HL-60 (cell line): ENCODE data around the gene ZNF214.

Source experiments
- DNase-seq, 2 experiments: peaks; one replicate each; pipeline ENCODE4 v3.0.0-alpha.2; 2010 to 2020; ENCODE audit warnings: low read depth in 1 of 2, low spot score in 1 of 2
- H3K27ac ChIP-seq: fragments of 250-450 bp; sonication (Bioruptor Pico); replicated peaks from 2 replicates; pipeline ENCODE4 v1.5.1; 2020; ENCODE audit warnings: mild to moderate bottlenecking, moderate library complexity
- H3K27me3 ChIP-seq: fragments of 250-450 bp; sonication (Bioruptor Pico); 2 replicates; pipeline ENCODE4 v1.5.1; 2021; ENCODE audit warnings: mild to moderate bottlenecking, moderate library complexity; ENCODE audit not compliant: insufficient read depth, poor library complexity, severe bottlenecking
- H3K4me3 ChIP-seq: replicated peaks from 2 replicates; pipeline ENCODE4 v1.5.1; 2011; ENCODE audit warnings: mild to moderate bottlenecking, control low read depth, low read length; ENCODE audit not compliant: insufficient read depth
- CTCF ChIP-seq: IDR thresholded peaks from one replicate; pipeline ENCODE4 v1.5.1; 2011; ENCODE audit warnings: low read length, control low read depth, inconsistent platforms; ENCODE audit not compliant: insufficient read depth
- GABPA ChIP-seq: IDR thresholded peaks from 2 replicates; pipeline ENCODE4 v1.6.1; 2012; ENCODE audit warnings: low read depth
- POLR2AphosphoS5 ChIP-seq: IDR thresholded peaks from 2 replicates; pipeline ENCODE4 v1.6.1; 2012; ENCODE audit warnings: low read depth
- SPI1 ChIP-seq: IDR thresholded peaks from 2 replicates; pipeline ENCODE4 v1.6.1; 2012; ENCODE audit warnings: low read depth, mild to moderate bottlenecking, borderline replicate concordance
- TF ChIP-seq, protein P1 (sequence below): IDR thresholded peaks from 2 replicates; pipeline ENCODE4 v1.6.1; 2012; ENCODE audit warnings: low read depth; ENCODE audit not compliant: insufficient replicate concordance

The ZNF214 gene

DNA sequence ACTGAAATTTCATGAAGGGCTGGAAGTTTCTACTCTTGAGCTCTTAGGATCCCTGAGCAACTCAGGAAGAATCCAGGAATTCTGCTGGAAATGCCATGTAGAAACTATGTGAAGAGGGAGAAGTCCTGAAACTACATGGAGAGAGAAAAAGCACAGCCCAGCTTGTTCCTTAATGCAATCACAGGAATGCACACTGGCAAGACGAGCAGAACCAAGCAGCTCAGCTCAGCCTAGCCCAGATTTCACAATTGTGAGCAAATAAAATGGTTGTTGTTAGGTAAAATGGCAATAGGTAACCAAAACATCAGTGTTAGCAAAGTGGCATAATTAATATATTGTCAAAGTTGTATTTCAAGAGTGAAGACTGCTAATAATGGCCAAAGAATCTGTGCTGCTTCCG, 28.1 kb downstream of the ZNF214 start:
- no peak for TF ChIP-seq SPI1
- TF ChIP-seq GABPA: no peak
- TF ChIP-seq, protein P1, sequence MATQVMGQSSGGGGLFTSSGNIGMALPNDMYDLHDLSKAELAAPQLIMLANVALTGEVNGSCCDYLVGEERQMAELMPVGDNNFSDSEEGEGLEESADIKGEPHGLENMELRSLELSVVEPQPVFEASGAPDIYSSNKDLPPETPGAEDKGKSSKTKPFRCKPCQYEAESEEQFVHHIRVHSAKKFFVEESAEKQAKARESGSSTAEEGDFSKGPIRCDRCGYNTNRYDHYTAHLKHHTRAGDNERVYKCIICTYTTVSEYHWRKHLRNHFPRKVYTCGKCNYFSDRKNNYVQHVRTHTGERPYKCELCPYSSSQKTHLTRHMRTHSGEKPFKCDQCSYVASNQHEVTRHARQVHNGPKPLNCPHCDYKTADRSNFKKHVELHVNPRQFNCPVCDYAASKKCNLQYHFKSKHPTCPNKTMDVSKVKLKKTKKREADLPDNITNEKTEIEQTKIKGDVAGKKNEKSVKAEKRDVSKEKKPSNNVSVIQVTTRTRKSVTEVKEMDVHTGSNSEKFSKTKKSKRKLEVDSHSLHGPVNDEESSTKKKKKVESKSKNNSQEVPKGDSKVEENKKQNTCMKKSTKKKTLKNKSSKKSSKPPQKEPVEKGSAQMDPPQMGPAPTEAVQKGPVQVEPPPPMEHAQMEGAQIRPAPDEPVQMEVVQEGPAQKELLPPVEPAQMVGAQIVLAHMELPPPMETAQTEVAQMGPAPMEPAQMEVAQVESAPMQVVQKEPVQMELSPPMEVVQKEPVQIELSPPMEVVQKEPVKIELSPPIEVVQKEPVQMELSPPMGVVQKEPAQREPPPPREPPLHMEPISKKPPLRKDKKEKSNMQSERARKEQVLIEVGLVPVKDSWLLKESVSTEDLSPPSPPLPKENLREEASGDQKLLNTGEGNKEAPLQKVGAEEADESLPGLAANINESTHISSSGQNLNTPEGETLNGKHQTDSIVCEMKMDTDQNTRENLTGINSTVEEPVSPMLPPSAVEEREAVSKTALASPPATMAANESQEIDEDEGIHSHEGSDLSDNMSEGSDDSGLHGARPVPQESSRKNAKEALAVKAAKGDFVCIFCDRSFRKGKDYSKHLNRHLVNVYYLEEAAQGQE: no peak
- TF ChIP-seq CTCF: no peak
- TF ChIP-seq POLR2AphosphoS5: no peak
- no peak for DNase-seq
- Histone ChIP-seq H3K4me3 (no peak overlapping the region), H3K27me3 (no peaks in the 10 kb centered on the region), H3K27ac (no peak overlapping the region)

GRCh38 chr11:6991227-6991626, 28.9 kb downstream of the ZNF214 start:
- H3K27me3 ChIP-seq: no peaks in the 10 kb centered on the region
- TF ChIP-seq SPI1 (no peak), GABPA (no peak), POLR2AphosphoS5 (no peak), CTCF (no peak)
- TF ChIP-seq, protein P1: no peak
- H3K4me3 ChIP-seq: no peak overlapping the region
- H3K27ac ChIP-seq: no peak overlapping the region
- DNase-seq: no peak

DNA sequence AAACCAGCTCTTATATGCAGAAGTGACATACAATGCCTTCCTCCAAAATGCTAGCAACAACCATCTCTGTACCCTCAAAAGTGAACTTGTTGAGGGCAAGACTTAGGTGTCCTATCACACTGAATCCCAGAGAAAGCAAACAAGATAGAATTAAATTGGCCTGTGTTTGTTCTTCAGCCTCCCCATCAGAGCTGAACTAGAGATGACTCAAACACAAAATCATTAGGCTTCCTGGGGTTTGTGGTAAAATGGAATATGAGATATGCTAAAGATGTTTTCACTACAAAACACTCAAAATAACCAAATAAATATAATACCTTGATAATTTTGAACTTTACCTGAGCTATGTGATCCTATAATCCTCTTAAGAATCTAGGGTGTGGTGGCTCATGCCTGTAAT, 31.6 kb downstream of the ZNF214 start:
- no peak for DNase-seq
- Histone ChIP-seq H3K4me3 (no peak overlapping the region), H3K27ac (no peak overlapping the region), H3K27me3 (no peaks in the 10 kb centered on the region)
- TF ChIP-seq SPI1: no peak
- TF ChIP-seq CTCF: no peak
- TF ChIP-seq POLR2AphosphoS5: no peak
- TF ChIP-seq GABPA: no peak
- TF ChIP-seq, protein P1: no peak
